ENCODE measurements around the gene LIPA.

DNA sequence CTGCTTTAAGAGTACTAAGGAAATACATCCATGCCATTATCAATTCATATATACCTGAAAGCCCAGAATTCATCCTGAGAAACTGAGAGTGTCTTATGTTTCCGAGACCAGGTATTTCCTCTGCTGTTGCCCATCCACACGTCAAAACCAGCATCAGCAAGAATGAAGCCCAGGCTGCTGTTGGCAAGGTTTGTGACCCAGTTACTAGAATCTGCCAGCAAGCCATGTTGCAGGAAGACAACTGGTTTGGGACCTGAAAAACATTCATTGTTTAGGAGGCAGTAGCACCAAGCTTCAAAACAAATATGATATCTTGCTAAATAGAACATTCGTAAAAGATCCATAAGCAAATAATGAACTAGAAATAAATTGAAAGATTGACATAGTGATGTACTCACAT lies 23.4 kb downstream of the LIPA start:
- TF ChIP-seq ATF1 (CRISPR knock-in tag; IDR thresholded peaks at IDR 0.05) (no peak), ETV6 (CRISPR knock-in tag; IDR thresholded peaks at IDR 0.05) (no peak), SP1 (CRISPR knock-in tag; conservative IDR thresholded peaks at IDR 0.05) (no peak), ZNF671 (CRISPR knock-in tag; IDR thresholded peaks at IDR 0.05) (no peak), FOXP1 (CRISPR knock-in tag; IDR thresholded peaks at IDR 0.05; ENCODE audit: borderline replicate concordance) (no peak), JUN (CRISPR knock-in tag; IDR thresholded peaks at IDR 0.05) (no peak), FOXJ3 (CRISPR knock-in tag; IDR thresholded peaks at IDR 0.05; ENCODE audit: borderline replicate concordance) (no peak)
- TF ChIP-seq, protein P1, sequence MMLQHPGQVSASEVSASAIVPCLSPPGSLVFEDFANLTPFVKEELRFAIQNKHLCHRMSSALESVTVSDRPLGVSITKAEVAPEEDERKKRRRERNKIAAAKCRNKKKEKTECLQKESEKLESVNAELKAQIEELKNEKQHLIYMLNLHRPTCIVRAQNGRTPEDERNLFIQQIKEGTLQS (CRISPR knock-in tag; conservative IDR thresholded peaks at IDR 0.05) = no peak
- TF ChIP-seq, protein P2, sequence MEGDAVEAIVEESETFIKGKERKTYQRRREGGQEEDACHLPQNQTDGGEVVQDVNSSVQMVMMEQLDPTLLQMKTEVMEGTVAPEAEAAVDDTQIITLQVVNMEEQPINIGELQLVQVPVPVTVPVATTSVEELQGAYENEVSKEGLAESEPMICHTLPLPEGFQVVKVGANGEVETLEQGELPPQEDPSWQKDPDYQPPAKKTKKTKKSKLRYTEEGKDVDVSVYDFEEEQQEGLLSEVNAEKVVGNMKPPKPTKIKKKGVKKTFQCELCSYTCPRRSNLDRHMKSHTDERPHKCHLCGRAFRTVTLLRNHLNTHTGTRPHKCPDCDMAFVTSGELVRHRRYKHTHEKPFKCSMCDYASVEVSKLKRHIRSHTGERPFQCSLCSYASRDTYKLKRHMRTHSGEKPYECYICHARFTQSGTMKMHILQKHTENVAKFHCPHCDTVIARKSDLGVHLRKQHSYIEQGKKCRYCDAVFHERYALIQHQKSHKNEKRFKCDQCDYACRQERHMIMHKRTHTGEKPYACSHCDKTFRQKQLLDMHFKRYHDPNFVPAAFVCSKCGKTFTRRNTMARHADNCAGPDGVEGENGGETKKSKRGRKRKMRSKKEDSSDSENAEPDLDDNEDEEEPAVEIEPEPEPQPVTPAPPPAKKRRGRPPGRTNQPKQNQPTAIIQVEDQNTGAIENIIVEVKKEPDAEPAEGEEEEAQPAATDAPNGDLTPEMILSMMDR (IDR thresholded peaks at IDR 0.05) = no peak
- TF ChIP-seq, protein P3, sequence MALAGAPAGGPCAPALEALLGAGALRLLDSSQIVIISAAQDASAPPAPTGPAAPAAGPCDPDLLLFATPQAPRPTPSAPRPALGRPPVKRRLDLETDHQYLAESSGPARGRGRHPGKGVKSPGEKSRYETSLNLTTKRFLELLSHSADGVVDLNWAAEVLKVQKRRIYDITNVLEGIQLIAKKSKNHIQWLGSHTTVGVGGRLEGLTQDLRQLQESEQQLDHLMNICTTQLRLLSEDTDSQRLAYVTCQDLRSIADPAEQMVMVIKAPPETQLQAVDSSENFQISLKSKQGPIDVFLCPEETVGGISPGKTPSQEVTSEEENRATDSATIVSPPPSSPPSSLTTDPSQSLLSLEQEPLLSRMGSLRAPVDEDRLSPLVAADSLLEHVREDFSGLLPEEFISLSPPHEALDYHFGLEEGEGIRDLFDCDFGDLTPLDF (CRISPR knock-in tag; IDR thresholded peaks at IDR 0.05) = no peak
- TF ChIP-seq, protein P4, sequence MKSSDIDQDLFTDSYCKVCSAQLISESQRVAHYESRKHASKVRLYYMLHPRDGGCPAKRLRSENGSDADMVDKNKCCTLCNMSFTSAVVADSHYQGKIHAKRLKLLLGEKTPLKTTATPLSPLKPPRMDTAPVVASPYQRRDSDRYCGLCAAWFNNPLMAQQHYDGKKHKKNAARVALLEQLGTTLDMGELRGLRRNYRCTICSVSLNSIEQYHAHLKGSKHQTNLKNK (CRISPR knock-in tag; IDR thresholded peaks at IDR 0.05) = no peak
- TF ChIP-seq, protein P5, sequence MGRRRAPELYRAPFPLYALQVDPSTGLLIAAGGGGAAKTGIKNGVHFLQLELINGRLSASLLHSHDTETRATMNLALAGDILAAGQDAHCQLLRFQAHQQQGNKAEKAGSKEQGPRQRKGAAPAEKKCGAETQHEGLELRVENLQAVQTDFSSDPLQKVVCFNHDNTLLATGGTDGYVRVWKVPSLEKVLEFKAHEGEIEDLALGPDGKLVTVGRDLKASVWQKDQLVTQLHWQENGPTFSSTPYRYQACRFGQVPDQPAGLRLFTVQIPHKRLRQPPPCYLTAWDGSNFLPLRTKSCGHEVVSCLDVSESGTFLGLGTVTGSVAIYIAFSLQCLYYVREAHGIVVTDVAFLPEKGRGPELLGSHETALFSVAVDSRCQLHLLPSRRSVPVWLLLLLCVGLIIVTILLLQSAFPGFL (CRISPR knock-in tag; IDR thresholded peaks at IDR 0.05; ENCODE audit: borderline replicate concordance) = no peak
- TF ChIP-seq, protein P6, sequence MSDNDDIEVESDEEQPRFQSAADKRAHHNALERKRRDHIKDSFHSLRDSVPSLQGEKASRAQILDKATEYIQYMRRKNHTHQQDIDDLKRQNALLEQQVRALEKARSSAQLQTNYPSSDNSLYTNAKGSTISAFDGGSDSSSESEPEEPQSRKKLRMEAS (CRISPR knock-in tag; IDR thresholded peaks at IDR 0.05) = no peak
- TF ChIP-seq, protein P7, sequence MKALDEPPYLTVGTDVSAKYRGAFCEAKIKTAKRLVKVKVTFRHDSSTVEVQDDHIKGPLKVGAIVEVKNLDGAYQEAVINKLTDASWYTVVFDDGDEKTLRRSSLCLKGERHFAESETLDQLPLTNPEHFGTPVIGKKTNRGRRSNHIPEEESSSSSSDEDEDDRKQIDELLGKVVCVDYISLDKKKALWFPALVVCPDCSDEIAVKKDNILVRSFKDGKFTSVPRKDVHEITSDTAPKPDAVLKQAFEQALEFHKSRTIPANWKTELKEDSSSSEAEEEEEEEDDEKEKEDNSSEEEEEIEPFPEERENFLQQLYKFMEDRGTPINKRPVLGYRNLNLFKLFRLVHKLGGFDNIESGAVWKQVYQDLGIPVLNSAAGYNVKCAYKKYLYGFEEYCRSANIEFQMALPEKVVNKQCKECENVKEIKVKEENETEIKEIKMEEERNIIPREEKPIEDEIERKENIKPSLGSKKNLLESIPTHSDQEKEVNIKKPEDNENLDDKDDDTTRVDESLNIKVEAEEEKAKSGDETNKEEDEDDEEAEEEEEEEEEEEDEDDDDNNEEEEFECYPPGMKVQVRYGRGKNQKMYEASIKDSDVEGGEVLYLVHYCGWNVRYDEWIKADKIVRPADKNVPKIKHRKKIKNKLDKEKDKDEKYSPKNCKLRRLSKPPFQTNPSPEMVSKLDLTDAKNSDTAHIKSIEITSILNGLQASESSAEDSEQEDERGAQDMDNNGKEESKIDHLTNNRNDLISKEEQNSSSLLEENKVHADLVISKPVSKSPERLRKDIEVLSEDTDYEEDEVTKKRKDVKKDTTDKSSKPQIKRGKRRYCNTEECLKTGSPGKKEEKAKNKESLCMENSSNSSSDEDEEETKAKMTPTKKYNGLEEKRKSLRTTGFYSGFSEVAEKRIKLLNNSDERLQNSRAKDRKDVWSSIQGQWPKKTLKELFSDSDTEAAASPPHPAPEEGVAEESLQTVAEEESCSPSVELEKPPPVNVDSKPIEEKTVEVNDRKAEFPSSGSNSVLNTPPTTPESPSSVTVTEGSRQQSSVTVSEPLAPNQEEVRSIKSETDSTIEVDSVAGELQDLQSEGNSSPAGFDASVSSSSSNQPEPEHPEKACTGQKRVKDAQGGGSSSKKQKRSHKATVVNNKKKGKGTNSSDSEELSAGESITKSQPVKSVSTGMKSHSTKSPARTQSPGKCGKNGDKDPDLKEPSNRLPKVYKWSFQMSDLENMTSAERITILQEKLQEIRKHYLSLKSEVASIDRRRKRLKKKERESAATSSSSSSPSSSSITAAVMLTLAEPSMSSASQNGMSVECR (CRISPR knock-in tag; IDR thresholded peaks at IDR 0.05; ENCODE audit: borderline replicate concordance) = no peak
